Hepatocyte (in vitro differentiated cells): Measurements from ENCODE around the gene GNL2.

ENCODE experiments used
- EZH2 ChIP-seq: fragments of 200-600 bp; sonication (generic); IDR thresholded peaks from 2 replicates; pipeline ENCODE4 v1.6.1; 2016; ENCODE audit warnings: antibody characterized with exemption, mild to moderate bottlenecking, borderline replicate concordance
- EZH2phosphoT487 ChIP-seq: fragments of 200-600 bp; sonication (generic); IDR thresholded peaks from one replicate; pipeline ENCODE4 v1.6.1; 2018; ENCODE audit warnings: antibody characterized with exemption, mild to moderate bottlenecking, low read depth, moderate library complexity; ENCODE audit not compliant: unreplicated experiment, severe bottlenecking
- TF ChIP-seq, protein P1 (sequence below): fragments of 200-600 bp; sonication (generic); IDR thresholded peaks from 2 replicates; pipeline ENCODE4 v1.5.1; 2016; ENCODE audit warnings: antibody characterized with exemption, mild to moderate bottlenecking; ENCODE audit not compliant: poor library complexity

DNA sequence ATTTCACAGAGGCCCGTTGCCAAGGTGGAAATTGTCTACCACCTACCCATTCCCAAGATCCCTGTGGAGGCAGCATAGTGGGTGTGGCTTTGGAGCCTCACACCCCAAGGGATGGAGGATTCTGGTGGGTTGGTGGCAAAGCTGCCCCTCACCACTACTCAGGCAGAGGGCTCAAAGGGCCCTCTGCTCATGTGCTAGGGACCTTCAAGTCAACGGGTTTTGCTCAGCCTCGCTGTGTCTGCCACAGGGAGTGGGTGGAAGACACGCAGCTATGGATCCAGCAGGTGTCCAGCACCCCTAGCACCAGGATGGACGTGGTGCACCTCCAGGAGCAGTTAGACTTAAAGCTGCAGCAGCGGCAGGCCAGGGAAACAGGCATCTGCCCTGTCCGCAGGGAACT is 36.7 kb downstream of the GNL2 start:
- TF ChIP-seq, protein P1, sequence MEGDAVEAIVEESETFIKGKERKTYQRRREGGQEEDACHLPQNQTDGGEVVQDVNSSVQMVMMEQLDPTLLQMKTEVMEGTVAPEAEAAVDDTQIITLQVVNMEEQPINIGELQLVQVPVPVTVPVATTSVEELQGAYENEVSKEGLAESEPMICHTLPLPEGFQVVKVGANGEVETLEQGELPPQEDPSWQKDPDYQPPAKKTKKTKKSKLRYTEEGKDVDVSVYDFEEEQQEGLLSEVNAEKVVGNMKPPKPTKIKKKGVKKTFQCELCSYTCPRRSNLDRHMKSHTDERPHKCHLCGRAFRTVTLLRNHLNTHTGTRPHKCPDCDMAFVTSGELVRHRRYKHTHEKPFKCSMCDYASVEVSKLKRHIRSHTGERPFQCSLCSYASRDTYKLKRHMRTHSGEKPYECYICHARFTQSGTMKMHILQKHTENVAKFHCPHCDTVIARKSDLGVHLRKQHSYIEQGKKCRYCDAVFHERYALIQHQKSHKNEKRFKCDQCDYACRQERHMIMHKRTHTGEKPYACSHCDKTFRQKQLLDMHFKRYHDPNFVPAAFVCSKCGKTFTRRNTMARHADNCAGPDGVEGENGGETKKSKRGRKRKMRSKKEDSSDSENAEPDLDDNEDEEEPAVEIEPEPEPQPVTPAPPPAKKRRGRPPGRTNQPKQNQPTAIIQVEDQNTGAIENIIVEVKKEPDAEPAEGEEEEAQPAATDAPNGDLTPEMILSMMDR: no peak
- TF ChIP-seq EZH2phosphoT487: no peak
- TF ChIP-seq EZH2: no peak
